SU-DHL-6 (cell line): ENCODE data around the gene ZNF831.

Source experiments
- H2AFZ ChIP-seq: fragments of 200-600 bp; sonication (generic); 2 replicates; pipeline ENCODE4 v1.6.1; 2014; ENCODE audit warnings: low read depth, mild to moderate bottlenecking, moderate library complexity, mixed read lengths, antibody characterized with exemption, low read length; ENCODE audit not compliant: severe bottlenecking
- H3F3A ChIP-seq: fragments of 200-600 bp; shearing (Covaris generic); 2 replicates; pipeline ENCODE4 v1.6.0; 2016; ENCODE audit warnings: antibody characterized with exemption, mild to moderate bottlenecking; ENCODE audit not compliant: insufficient read depth
- H3K27ac ChIP-seq: fragments of 200-600 bp; sonication (generic); 2 replicates; pipeline ENCODE4 v1.5.1; 2016; ENCODE audit warnings: low read depth, mild to moderate bottlenecking, low read length, moderate library complexity, mixed read lengths
- H3K27me3 ChIP-seq: fragments of 200-600 bp; sonication (generic), shearing (Covaris generic); 2 replicates; pipeline ENCODE4 v1.6.0; 2014; ENCODE audit warnings: mild to moderate bottlenecking, low read length
- H3K36me3 ChIP-seq: fragments of 200-600 bp; sonication (generic); 2 replicates; pipeline ENCODE4 v1.6.1; 2014; ENCODE audit warnings: mild to moderate bottlenecking, low read length, mixed read lengths
- H3K4me2 ChIP-seq: fragments of 300-600, 200-600 bp; shearing (Covaris generic), sonication (generic); 2 replicates; pipeline ENCODE4 v1.6.0; 2014; ENCODE audit warnings: low read length, low read depth, mild to moderate bottlenecking; ENCODE audit not compliant: poor library complexity, severe bottlenecking
- H3K4me3 ChIP-seq: fragments of 200-600 bp; sonication (generic); 2 replicates; pipeline ENCODE4 v1.5.1; 2014; ENCODE audit warnings: antibody characterized with exemption, low read length, mild to moderate bottlenecking, mixed read lengths; ENCODE audit not compliant: insufficient read depth, poor library complexity, severe bottlenecking
- H3K79me2 ChIP-seq: fragments of 200-600 bp; sonication (generic); 2 replicates; pipeline ENCODE4 v1.6.1; 2014; ENCODE audit warnings: mild to moderate bottlenecking, low read length, moderate library complexity; ENCODE audit not compliant: insufficient read depth
- H3K9ac ChIP-seq: fragments of 200-600 bp; sonication (generic); 2 replicates; pipeline ENCODE4 v1.7.0; 2014; ENCODE audit warnings: mild to moderate bottlenecking, low read length
- H3K9me2 ChIP-seq: fragments of 200-600 bp; sonication (generic); replicated peaks from 2 replicates; pipeline ENCODE4 v1.6.1; 2014; ENCODE audit warnings: low read length; ENCODE audit not compliant: insufficient read depth
- H3K9me3 ChIP-seq: fragments of 200-600 bp; sonication (generic); 2 replicates; pipeline ENCODE4 v1.6.1; 2014; ENCODE audit warnings: low read length, mixed read lengths; ENCODE audit not compliant: insufficient read depth
- H4K20me1 ChIP-seq: fragments of 200-600 bp; sonication (generic); 2 replicates; pipeline ENCODE4 v1.6.1; 2014; ENCODE audit warnings: low read depth, mild to moderate bottlenecking, antibody characterized with exemption, low read length, moderate library complexity, mixed read lengths
- CTCF ChIP-seq: fragments of 200-600 bp; sonication (generic); IDR thresholded peaks from one replicate; pipeline ENCODE4 v1.5.1; 2017; ENCODE audit warnings: antibody characterized with exemption, mild to moderate bottlenecking, low read length, moderate library complexity; ENCODE audit not compliant: insufficient read depth, poor library complexity, severe bottlenecking
- EZH2phosphoT487 ChIP-seq: fragments of 200-600 bp; sonication (generic), shearing (Covaris generic); conservative IDR thresholded peaks from 2 replicates; pipeline ENCODE4 v1.6.1; 2018; ENCODE audit warnings: mild to moderate bottlenecking, antibody characterized with exemption, low read length, moderate library complexity, mixed read lengths

The ZNF831 gene

GRCh38 chr20:59265298-59265697 is 101.7 kb downstream of the ZNF831 start:
- no peak overlapping the region for H3K27ac ChIP-seq
- no peaks in the 10 kb centered on the region for H3K9me2 ChIP-seq
- no peaks in the 10 kb centered on the region for H3K9me3 ChIP-seq
- no peaks in the 10 kb centered on the region for H3K79me2 ChIP-seq
- H3K9ac ChIP-seq = no peak overlapping the region
- no peak overlapping the region for H3K4me3 ChIP-seq
- no peaks in the 10 kb centered on the region for H3F3A ChIP-seq
- H3K36me3 ChIP-seq = no peaks in the 10 kb centered on the region
- H3K4me2 ChIP-seq = no peak overlapping the region
- H2AFZ ChIP-seq = no peak overlapping the region
- no peaks in the 10 kb centered on the region for H4K20me1 ChIP-seq
- no peak for TF ChIP-seq EZH2phosphoT487
- no peak for TF ChIP-seq CTCF
- no peaks in the 10 kb centered on the region for H3K27me3 ChIP-seq

GRCh38 chr20:59268870-59269269 is 105.2 kb downstream of the ZNF831 start:
- Histone ChIP-seq H3K4me3 (no peak overlapping the region), H3K27ac (no peak overlapping the region)

GRCh38 chr20:59269411-59270025 is 105.9 kb downstream of the ZNF831 start:
- Histone ChIP-seq H3F3A (no peaks in the 10 kb centered on the region), H3K79me2 (no peaks in the 10 kb centered on the region), H2AFZ (no peak overlapping the region), H3K27me3 (no peaks in the 10 kb centered on the region), H3K36me3 (no peaks in the 10 kb centered on the region), H4K20me1 (no peaks in the 10 kb centered on the region), H3K4me3 (no peak overlapping the region), H3K9ac (no peak overlapping the region), H3K4me2 (no peak overlapping the region), H3K27ac (no peak overlapping the region), H3K9me3 (no peaks in the 10 kb centered on the region), H3K9me2 (no peaks in the 10 kb centered on the region)
- no peak for TF ChIP-seq EZH2phosphoT487
- no peak for TF ChIP-seq CTCF

More at GRCh38 chr20:59268870-59269269, 105.2 kb downstream of the ZNF831 start:
- Histone ChIP-seq H3K9me3 (no peaks in the 10 kb centered on the region), H2AFZ (no peak overlapping the region), H3K9ac (no peak overlapping the region), H3K4me2 (no peak overlapping the region), H3K27me3 (no peaks in the 10 kb centered on the region), H3K9me2 (no peaks in the 10 kb centered on the region), H3K79me2 (no peaks in the 10 kb centered on the region), H3F3A (no peaks in the 10 kb centered on the region), H3K36me3 (no peaks in the 10 kb centered on the region), H4K20me1 (no peaks in the 10 kb centered on the region)
- no peak for TF ChIP-seq CTCF
- no peak for TF ChIP-seq EZH2phosphoT487
